Vagina (tissue), 2 donors: ENCODE results near the gene ZBTB2. TPM values are rescaled to one million over a fixed set of nuclear protein-coding genes. Genes with fewer than 3 reads are reported as not detected.

ENCODE experiments used
- DNase-seq, 2 donors: peaks; one replicate each; pipeline ENCODE4 v3.0.0-alpha.2; 2017; ENCODE audit errors: extremely low spot score in 2 of 2
- H3K27ac ChIP-seq: fragments of 200-600 bp; sonication (generic); one replicate; pipeline ENCODE4 v1.5.1; 2019
- H3K27me3 ChIP-seq: fragments of 200-600 bp; sonication (generic); one replicate; pipeline ENCODE4 v1.5.1; 2019
- H3K36me3 ChIP-seq, 2 donors: fragments of 200-600 bp; sonication (generic); one replicate each; pipeline ENCODE4 v1.5.1; 2017 to 2019
- H3K4me1 ChIP-seq: fragments of 200-600 bp; sonication (generic); one replicate; pipeline ENCODE4 v1.5.1; 2019
- H3K4me3 ChIP-seq, 2 donors: fragments of 200-600 bp; sonication (generic); 1 replicate in 1 of 2; 2 replicates in 1 of 2; pipeline ENCODE4 v1.5.1; 2016 to 2019
- H3K9me3 ChIP-seq: fragments of 200-600 bp; sonication (generic); one replicate; pipeline ENCODE4 v1.5.1; 2019
- POLR2A ChIP-seq, 2 donors: fragments of 450-650 bp; IDR thresholded peaks; one replicate each; pipeline ENCODE4 v1.6.1; 2017; ENCODE audit warnings: antibody characterized with exemption in 2 of 2, mild to moderate bottlenecking in 2 of 2, moderate library complexity in 2 of 2
- POLR2AphosphoS5 ChIP-seq, 2 donors: sonication (generic); formaldehyde crosslinking; IDR thresholded peaks; one replicate each; pipeline ENCODE4 v1.9.0; 2017; ENCODE audit warnings: antibody characterized with exemption in 2 of 2, mild to moderate bottlenecking in 2 of 2, low read depth in 1 of 2; ENCODE audit not compliant: insufficient read depth in 1 of 2
- intact Hi-C: fragments of 100-400 bp; cut with DNase I; formaldehyde crosslinking; loops from one replicate; pipeline ENCODE4 v1.15.1; 2023
- total RNA-seq: library from RNA; depleted of rRNA; stranded (reverse); fragments of >200 nt; gene quantifications from one replicate; pipeline ENCODE4 v1.2.3, GENCODE V29; 2016
- TF ChIP-seq, protein P1 (sequence below), 3 experiments: fragments of 450-650 bp in 2 of 3; fragments of 200-600 bp in 1 of 3; sonication (generic) in 1 of 3; IDR thresholded peaks; one replicate each; pipeline ENCODE4 v1.5.1; 2017 to 2019; ENCODE audit warnings: antibody characterized with exemption in 3 of 3, mild to moderate bottlenecking in 2 of 3, moderate library complexity in 2 of 3

Gene ZBTB2
- total RNA-seq, 1 donor from 2014 or later, result 15.0 TPM

GRCh38 chr6:151389618-151390275 lies 1.6 kb downstream of the ZBTB2 start:
- no peaks in the 10 kb centered on the region for H3K36me3 ChIP-seq
- intact Hi-C loops, result loop anchor here (2.0 kb wide), 1 partner anchor 63 kb away; the partner anchor contains the start of gene RMND1
- H3K4me1 ChIP-seq, result peaks cover 50% of the 10 kb centered on the region
- H3K27ac ChIP-seq, result peak overlapping the region; percentile 100
- TF ChIP-seq POLR2AphosphoS5 (IDR thresholded peaks at IDR 0.05; ENCODE audit: insufficient read depth in 1 of 2, low read depth in 1 of 2), result peak in 1 of 2 donors; percentile 84
- peak in 1 of 2 donors; percentile 63 for TF ChIP-seq POLR2A (IDR thresholded peaks at IDR 0.05)
- TF ChIP-seq, protein P1, sequence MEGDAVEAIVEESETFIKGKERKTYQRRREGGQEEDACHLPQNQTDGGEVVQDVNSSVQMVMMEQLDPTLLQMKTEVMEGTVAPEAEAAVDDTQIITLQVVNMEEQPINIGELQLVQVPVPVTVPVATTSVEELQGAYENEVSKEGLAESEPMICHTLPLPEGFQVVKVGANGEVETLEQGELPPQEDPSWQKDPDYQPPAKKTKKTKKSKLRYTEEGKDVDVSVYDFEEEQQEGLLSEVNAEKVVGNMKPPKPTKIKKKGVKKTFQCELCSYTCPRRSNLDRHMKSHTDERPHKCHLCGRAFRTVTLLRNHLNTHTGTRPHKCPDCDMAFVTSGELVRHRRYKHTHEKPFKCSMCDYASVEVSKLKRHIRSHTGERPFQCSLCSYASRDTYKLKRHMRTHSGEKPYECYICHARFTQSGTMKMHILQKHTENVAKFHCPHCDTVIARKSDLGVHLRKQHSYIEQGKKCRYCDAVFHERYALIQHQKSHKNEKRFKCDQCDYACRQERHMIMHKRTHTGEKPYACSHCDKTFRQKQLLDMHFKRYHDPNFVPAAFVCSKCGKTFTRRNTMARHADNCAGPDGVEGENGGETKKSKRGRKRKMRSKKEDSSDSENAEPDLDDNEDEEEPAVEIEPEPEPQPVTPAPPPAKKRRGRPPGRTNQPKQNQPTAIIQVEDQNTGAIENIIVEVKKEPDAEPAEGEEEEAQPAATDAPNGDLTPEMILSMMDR (IDR thresholded peaks at IDR 0.05), result no peak
- H3K9me3 ChIP-seq, result no peaks in the 10 kb centered on the region
- peak in 1 of 2 donors; percentile 92 for DNase-seq
- H3K4me3 ChIP-seq, result peak overlapping the region; percentile 82 to 96
- H3K27me3 ChIP-seq, result no peaks in the 10 kb centered on the region

DNA sequence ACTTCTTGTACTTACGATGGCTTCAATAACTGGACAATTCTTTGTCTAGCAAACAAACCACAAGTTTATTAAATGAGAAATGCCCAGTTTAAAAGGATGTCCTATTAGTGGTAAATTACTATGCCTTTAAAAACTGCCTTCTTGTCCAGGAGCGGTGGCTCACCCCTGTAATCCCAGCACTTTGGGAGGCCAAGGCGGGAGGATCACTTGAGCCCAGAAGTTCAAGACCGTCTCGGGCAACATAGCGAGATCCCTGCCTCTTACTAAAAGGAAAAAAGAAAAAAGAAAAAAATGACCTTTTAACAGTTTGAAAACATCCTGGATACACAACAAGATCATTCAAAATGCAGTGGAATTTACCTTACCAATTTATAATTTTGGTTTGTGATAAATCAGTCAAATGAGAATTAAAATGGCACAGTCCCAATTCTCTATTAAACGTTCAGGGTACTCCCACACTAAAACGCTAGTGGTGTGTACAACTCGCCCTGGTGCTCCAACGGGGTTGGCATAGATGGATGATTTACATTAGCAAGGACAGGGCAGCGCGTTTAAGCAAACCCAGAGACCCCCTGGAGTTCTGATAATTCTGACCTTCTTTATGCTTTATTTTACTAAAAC lies 2.3 kb downstream of the ZBTB2 start:
- intact Hi-C loops, result no loop called here
- Histone ChIP-seq H3K4me3 (peak overlapping the region; percentile 82 to 96), H3K9me3 (no peaks in the 10 kb centered on the region), H3K36me3 (no peaks in the 10 kb centered on the region), H3K4me1 (peaks cover 45% of the 10 kb centered on the region), H3K27me3 (no peaks in the 10 kb centered on the region), H3K27ac (peak overlapping the region; percentile 100)
- no peak for DNase-seq
- TF ChIP-seq POLR2A (IDR thresholded peaks at IDR 0.05), result no peak
- TF ChIP-seq, protein P1 (IDR thresholded peaks at IDR 0.05), result no peak
- no peak for TF ChIP-seq POLR2AphosphoS5 (IDR thresholded peaks at IDR 0.05; ENCODE audit: insufficient read depth in 1 of 2, low read depth in 1 of 2)

- H3K4me3 ChIP-seq, result no peak overlapping the region
- no peaks in the 10 kb centered on the region for H3K36me3 ChIP-seq
- TF ChIP-seq, protein P1 (IDR thresholded peaks at IDR 0.05), result no peak
- H3K9me3 ChIP-seq, result no peaks in the 10 kb centered on the region
- DNase-seq, result no peak
- intact Hi-C loops, result no loop called here
- H3K27ac ChIP-seq, result peak overlapping the region; percentile 100
- no peaks in the 10 kb centered on the region for H3K27me3 ChIP-seq
- peaks cover 36% of the 10 kb centered on the region for H3K4me1 ChIP-seq
These were observed 3.1 kb downstream of the ZBTB2 start for GRCh38 chr6:151388236-151388635.

- Histone ChIP-seq H3K36me3 (no peaks in the 10 kb centered on the region), H3K4me1 (peaks cover 27% of the 10 kb centered on the region), H3K4me3 (no peak overlapping the region), H3K27me3 (no peaks in the 10 kb centered on the region), H3K27ac (peak overlapping the region; percentile 13), H3K9me3 (no peaks in the 10 kb centered on the region)
- DNase-seq, result no peak
- intact Hi-C loops, result no loop called here
- TF ChIP-seq POLR2AphosphoS5 (IDR thresholded peaks at IDR 0.05; ENCODE audit: insufficient read depth in 1 of 2, low read depth in 1 of 2), result no peak
- TF ChIP-seq, protein P1 (IDR thresholded peaks at IDR 0.05), result no peak
- no peak for TF ChIP-seq POLR2A (IDR thresholded peaks at IDR 0.05)
These were observed 4.0 kb downstream of the ZBTB2 start for GRCh38 chr6:151387175-151387970.
